ENCODE data around the gene ATP8B3.

The ATP8B3 gene

GRCh38 chr19:1818549-1819195 is 6.6 kb upstream of the ATP8B3 start:
- FAIRE-seq (no peak), DNase-seq (ENCODE audit: insufficient read length, low spot score) (no peak)

GRCh38 chr19:1817553-1818179 is 5.6 kb upstream of the ATP8B3 start:
- FAIRE-seq (no peak), DNase-seq (ENCODE audit: insufficient read length, low spot score) (no peak)

GRCh38 chr19:1816530-1817298 is 4.6 kb upstream of the ATP8B3 start:
- FAIRE-seq (no peak), DNase-seq (ENCODE audit: insufficient read length, low spot score) (no peak)

GRCh38 chr19:1815605-1816529 is 3.8 kb upstream of the ATP8B3 start:
- no peak for FAIRE-seq
- no peak for DNase-seq (ENCODE audit: insufficient read length, low spot score)

GRCh38 chr19:1814833-1815604 is 2.9 kb upstream of the ATP8B3 start:
- no peak for DNase-seq (ENCODE audit: insufficient read length, low spot score)
- no peak for FAIRE-seq

GRCh38 chr19:1814391-1814790 is 2.3 kb upstream of the ATP8B3 start:
- DNase-seq (ENCODE audit: insufficient read length, low spot score) (no peak), FAIRE-seq (no peak)

- DNase-seq (ENCODE audit: insufficient read length, low spot score) (no peak), FAIRE-seq (no peak)
Observed at GRCh38 chr19:1813192-1814182, 1.4 kb upstream of the ATP8B3 start.

- peak; percentile 74 for FAIRE-seq
- peak; percentile 95 for DNase-seq (ENCODE audit: insufficient read length, low spot score)
Observed at GRCh38 chr19:1812426-1813191, 533 bp upstream of the ATP8B3 start.

- FAIRE-seq (peak; percentile 79), DNase-seq (ENCODE audit: insufficient read length, low spot score) (peak; percentile 70)
Observed at GRCh38 chr19:1811472-1811894, 593 bp downstream of the ATP8B3 start.

- no peak for FAIRE-seq
- DNase-seq (ENCODE audit: insufficient read length, low spot score): no peak
Observed at GRCh38 chr19:1810439-1811160, 1.5 kb downstream of the ATP8B3 start.

GRCh38 chr19:1809678-1810077 is 2.4 kb downstream of the ATP8B3 start:
- no peak for FAIRE-seq
- no peak for DNase-seq (ENCODE audit: insufficient read length, low spot score)

GRCh38 chr19:1808395-1808731 is 3.7 kb downstream of the ATP8B3 start:
- DNase-seq (ENCODE audit: insufficient read length, low spot score) (no peak), FAIRE-seq (no peak)

- no peak for DNase-seq (ENCODE audit: insufficient read length, low spot score)
- FAIRE-seq: no peak
Observed at GRCh38 chr19:1807695-1808394, 4.2 kb downstream of the ATP8B3 start.

- no peak for FAIRE-seq
- DNase-seq (ENCODE audit: insufficient read length, low spot score): no peak
Observed at GRCh38 chr19:1807030-1807694, 4.9 kb downstream of the ATP8B3 start.

- FAIRE-seq: no peak
- no peak for DNase-seq (ENCODE audit: insufficient read length, low spot score)
Observed at GRCh38 chr19:1806184-1807029, 5.7 kb downstream of the ATP8B3 start.
